C4-2B (cell line): ENCODE data around the gene RFESD.

Source experiments
- ZFX ChIP-seq: fragments of 450-650 bp; IDR thresholded peaks from 2 replicates; pipeline ENCODE4 v1.6.1; 2017
- TF ChIP-seq, protein P1 (sequence below): fragments of 450-650 bp; conservative IDR thresholded peaks from 2 replicates; pipeline ENCODE4 v1.5.1; 2017; ENCODE audit warnings: mild to moderate bottlenecking

DNA sequence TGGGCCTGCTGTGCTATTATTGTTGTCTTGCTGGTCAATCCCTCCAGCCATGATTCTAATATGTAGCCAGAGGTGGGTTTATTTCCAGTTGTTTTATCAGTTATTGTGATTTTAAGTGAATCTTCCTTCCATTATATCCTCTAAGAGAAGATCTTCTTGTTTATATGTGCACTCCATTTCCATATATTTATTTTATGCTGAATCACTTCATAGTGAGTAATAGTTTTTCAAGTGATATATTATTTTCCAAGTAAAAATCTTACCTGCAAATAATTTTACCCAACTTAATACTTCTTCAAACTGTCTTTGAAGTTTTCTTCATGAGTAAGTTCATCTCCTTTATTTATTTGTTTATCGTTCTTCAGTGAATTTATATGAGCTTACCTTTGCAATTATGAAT is 40.2 kb upstream of the RFESD start:
- TF ChIP-seq, protein P1, sequence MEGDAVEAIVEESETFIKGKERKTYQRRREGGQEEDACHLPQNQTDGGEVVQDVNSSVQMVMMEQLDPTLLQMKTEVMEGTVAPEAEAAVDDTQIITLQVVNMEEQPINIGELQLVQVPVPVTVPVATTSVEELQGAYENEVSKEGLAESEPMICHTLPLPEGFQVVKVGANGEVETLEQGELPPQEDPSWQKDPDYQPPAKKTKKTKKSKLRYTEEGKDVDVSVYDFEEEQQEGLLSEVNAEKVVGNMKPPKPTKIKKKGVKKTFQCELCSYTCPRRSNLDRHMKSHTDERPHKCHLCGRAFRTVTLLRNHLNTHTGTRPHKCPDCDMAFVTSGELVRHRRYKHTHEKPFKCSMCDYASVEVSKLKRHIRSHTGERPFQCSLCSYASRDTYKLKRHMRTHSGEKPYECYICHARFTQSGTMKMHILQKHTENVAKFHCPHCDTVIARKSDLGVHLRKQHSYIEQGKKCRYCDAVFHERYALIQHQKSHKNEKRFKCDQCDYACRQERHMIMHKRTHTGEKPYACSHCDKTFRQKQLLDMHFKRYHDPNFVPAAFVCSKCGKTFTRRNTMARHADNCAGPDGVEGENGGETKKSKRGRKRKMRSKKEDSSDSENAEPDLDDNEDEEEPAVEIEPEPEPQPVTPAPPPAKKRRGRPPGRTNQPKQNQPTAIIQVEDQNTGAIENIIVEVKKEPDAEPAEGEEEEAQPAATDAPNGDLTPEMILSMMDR, result no peak
- TF ChIP-seq ZFX, result no peak
